GM21390 (cell line): ENCODE data around the gene SBF1.
"Not testable (repeated sequence)": the region's sequence is repeated elsewhere in the genome, so short reads cannot be mapped to it uniquely, and the experiment has no call there.

Experiments used
- ATAC-seq: cut with Tn5 transposase; IDR thresholded peaks from one replicate; pipeline ENCODE4 v1.9.1; 2021; ENCODE audit not compliant: unreplicated experiment

SBF1 gene

DNA sequence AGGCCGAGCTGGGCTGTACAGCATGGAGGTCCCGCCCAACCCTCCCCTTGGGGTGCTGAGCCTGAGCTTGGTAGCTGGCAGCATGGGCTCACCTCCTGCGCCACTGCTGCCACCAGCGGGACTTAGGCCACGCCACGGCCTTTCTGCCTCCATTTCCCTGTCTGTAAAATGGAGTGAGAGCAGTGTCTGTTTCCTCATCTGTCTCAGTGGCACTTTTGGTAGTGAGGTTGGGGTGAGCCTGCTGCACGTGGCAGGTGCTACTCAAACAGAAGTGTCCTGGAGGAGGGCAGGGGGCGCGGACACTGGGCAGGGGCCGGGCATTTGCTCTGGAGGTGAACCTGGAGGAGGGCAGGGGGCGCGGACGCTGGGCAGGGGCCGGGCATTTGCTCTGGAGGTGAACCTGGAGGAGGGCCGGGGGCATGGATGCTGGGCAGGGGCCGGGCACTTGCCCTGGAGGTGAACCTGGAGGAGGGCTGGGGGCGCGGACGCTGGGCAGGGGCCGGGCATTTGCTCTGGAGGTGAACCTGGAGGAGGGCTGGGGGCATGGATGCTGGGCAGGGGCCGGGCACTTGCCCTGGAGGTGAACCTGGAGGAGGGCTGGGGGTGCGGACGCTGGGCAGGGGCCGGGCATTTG is 41.8 kb downstream of the SBF1 start:
- ATAC-seq: not testable (repeated sequence)

DNA sequence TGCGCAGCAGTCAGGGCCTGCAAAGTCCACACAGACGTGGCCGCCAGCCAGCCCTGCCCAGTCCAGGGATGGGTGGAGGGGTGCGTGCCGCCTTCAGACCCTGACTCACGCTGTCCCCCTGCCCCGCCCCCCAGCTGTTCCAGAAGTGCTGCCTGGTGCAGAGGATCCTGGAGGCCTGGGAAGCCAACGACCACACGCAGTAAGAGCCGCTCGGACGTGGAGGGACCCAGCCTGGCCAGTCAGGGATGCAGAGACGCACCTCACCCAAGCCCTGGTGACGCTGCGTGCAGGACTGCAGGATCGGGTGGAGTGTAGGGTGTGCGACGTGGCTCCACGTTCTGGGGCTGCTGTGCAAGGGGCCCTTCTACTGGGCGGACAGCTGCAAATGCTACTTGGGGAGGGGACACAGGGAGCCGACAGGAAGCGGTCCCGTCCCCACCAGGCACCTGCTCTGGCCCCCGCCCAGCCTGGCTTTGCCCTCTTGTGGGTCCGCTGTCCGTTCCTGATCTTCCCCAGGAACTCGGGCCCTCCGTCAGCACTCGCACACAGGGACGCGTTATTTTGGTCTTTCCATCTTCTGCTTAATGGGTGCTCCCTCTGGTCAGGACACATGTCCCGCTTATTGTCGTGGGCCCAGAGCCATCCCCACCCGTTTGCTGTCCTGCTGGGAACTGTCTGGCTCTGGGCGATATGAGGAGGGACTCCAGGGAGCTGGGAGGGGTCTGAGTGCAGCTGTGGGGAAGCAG is 42.5 kb downstream of the SBF1 start:
- ATAC-seq: no peak

DNA sequence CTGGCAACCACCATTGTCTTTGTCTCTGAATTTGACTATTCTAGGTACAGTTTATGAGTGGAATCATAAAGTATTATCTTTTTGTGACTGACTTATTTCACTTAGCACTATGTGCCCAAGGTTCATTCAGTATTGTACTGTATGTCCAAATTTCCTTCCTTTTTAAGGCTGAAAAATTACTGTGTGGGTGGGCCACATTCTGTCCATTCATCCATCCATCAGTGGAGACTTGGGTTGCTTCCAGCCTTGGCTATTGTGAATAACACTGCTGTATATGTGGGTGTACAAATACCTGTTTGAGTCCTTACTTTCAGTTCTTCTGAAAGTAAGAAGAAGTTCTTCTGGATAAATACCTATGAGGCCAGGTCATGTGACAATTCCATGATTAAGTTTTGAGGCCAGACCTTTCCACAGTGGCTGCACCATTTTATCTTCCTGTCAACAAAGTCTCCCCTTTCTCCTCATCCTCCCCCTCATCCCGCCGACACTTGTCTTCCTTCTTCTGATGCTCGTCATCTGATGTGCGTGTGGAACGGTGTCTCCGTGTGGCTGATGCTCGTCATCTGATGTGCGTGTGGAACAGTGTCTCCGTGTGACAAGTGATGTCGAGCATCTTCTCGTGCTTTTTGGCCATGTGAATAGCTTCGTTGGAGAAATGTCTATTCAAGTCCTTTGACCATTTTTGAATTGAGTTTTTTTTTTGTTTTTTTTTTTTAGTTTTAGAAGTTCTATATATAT is 49.5 kb downstream of the SBF1 start:
- no peak for ATAC-seq

DNA sequence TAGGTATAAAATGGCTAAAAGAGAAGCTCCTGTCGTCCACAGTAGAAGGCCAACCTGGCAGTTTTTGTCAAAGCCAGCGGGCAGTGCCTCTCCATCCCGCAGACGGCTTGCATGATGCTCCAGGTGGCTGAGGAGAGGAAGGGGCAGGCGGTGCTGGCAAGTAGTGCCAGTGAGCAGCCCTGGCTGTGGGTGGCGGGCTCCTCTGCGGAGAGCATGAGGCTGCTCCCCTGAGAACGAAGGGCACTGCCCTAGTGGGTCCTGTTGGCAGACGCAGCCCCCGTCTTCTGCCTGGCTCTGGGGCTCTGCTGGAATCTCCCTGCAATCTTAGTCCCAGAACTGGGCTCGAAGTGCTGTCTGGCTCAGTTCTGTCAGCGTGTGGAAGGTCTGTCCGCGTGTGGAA is 50.9 kb downstream of the SBF1 start:
- no peak for ATAC-seq

DNA sequence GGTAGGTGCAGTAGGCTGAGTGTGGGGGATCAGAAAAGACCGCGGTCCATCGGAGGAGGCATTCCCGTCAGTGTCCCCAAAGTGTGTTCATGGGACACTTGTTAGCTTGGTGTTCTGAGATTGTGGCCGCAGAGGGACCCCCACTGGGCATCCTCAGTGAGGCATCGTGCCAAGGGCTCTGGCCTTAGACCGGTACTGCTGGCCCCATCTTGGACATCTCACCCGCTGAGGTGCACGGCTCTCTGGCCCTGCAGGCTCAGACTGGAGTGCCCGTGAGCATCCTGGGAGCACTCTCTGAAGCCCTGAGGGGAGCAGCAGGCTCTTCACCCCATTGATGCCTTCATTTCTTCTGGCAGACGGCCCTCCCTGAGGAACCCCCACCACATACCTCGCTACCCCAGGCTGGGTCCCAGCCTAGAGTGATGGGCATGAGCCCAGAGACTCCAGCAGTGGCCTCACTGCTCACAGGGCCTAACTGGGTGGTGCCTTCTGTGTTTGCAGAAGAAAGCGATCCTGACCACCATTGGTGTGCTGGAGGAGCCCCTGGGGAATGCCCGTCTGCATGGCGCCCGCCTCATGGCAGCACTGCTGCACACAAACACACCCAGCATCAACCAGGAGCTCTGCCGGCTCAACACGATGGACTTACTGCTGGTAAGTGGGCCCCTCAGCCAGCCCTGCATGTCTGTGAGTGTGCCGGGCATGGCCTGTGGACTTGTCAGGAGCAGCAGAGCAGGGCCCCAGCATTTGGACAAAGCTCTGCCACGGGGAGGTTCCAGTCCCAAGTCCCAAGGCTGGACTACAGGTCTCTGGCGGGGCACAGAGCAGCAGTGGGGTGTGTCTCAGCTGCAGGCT is 51.6 kb downstream of the SBF1 start:
- ATAC-seq: no peak

DNA sequence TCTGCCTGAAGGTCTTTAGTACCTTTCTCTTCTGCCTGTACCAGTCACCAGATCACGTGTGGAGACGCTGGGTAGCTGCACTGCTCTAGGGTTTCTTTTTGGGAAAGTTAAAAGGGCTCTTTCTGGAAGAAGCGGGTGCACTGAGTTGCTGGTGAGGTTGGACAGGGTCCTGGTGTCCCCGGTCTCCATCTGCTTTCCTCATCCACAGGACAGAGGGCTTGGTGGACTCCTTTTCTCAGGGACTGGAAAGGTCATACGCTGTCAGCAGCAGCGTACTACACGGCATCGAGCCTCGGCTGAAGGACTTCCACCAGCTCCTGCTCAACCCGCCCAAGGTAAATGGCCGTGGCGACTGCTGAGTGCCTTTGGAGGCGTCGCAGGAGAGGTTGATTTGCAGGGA is 52.8 kb downstream of the SBF1 start:
- no peak for ATAC-seq

DNA sequence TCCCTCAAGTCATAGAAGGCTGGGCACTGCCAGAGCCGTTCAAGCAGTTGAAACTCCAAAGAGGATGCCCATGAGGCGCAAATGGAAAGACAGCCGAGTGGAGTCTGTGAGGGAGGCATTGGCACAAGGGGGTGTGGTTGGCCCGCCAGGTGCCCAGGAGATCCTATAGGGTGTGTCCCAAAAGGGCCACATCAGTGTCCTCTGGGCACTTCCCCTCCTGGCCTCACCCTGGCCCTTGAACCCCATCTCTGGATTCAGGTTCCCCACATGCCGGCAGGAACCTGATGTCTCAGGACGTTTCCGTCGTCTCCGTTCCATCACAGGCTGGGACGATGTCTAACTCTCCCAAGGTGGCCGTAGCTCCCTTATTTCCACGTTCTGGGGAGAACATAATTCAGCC is 54.3 kb downstream of the SBF1 start:
- ATAC-seq: no peak

DNA sequence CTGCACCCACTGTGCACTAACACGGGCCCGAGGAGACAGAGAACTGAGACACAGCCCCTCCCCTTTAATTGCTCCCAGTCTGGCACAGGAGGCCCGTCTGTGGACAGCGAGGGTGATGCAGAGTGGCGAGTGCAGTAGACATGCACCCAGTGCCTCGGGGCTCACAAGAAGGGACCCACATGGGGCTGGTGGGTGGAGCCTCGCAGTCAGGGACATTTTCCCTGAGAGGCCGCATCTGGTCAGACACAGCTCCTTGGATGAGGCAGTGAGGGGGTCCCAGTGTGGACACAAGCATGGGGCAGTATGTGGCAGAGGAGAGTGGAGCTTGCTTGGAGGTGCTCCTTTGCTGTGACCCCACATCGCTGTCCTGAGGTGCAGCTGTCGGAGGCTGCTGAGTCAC is 54.8 kb downstream of the SBF1 start:
- no peak for ATAC-seq

DNA sequence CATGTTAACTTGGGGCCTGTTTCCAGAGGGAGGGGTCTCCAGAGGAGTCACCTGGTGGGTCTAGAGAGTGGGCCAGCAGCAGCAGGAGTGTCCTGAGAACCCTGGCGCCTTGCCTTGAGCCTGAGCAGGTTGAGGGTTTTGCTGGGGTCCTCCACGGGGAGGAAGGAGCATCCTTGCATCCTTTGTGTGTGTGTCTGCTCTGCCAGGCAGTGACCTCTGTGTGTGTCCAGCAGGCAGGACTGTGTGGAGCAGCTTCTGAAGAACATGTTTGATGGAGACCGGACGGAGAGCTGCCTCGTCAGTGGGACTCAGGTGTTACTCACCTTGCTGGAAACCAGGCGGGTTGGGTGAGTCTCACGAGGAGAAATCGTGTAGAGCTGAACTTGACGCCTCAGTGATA is 55.7 kb downstream of the SBF1 start:
- no peak for ATAC-seq

DNA sequence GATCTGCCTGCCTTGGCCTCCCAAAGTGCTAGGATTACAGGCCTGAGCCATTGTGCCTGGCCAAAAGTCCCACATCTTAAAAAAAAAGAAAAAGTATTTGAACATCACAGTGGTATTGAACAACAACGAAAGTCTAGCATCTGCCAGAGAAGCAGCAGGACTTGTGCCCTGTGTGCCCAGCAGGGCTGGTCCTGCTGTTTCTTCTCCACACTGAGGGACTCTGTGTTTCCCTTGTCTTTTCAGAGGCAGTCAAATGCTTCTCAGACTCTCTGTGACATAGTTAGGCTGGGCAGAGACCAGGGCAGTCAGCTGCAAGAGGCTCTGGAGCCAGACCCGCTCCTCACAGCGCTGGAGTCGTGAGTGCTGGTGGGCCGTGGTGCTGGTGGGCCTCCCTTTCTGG is 56.2 kb downstream of the SBF1 start:
- no peak for ATAC-seq

DNA sequence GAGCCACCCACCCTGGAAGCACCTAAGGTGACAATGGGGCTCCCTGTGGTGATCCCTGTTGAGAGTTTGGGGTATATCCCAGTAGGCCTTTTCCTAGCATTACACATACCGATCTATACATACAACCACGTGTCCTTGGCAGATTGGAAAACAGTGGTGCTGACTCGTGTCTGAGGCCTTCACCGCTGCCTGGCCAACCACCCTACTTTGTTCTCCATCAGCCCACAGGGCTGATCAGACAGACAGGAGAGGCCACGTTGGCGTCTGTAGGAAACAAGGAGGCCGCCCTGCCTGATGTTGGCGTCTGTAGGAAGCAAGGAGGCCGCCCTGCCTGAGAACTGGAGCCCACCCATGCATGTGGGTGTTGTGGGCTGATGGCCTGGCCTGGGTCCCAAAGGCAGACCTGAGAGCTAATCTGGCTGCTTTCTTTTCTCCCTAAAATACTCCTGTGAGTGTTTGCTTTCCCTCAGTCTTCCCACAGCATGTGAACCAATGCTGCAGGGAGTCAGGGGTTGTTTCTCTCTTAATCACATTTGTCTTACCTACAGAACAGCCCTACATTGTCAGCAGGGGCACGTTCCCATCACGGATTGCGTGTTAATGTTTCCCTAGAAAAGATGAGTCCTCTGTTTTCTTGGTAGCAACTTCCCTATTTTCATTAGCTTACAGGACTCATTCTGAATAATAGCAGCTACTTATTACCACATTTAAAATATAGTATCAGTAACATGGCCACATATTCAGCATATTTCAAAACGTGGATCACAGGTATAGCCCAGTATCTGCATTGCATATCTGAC is 57.2 kb downstream of the SBF1 start:
- no peak for ATAC-seq

DNA sequence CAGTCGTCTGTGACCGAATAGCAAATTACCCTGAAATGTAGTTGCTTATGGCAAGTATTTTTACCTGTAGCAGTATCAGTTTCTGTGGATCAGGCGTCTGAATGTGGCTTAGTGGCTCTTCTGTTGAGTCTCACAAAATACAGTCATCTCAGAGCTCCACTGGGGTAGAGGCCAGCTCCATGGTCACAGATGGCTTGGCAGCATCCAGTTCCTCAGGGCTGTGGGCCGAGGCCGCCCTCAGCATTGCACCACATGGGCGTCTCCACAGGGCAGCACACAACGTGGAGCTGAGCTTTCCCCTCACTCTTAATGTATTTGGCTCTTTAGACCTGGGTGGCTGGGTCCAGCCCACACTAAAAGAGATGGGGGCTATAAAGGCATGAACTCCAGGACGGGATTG is 57.8 kb downstream of the SBF1 start:
- ATAC-seq: no peak

DNA sequence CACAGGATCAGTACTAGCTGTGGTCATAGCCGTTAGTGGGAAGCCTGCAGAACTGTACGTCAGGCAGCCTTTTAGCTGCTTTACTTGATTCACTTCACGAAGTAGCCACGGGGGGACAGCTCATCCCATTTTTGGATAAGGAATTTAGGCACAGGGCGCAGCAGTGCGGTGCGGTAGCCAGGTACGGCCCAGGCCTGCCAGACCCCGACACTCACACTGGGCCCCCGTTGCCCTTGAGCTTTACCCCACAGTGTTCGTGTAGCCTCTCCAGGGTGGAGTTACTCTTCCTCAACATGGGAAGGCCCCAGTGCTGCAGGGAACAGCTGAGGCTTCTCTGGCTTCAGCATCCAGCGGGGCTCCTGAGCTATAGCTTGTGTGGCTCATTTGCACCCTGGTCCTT is 59.4 kb downstream of the SBF1 start:
- no peak for ATAC-seq

DNA sequence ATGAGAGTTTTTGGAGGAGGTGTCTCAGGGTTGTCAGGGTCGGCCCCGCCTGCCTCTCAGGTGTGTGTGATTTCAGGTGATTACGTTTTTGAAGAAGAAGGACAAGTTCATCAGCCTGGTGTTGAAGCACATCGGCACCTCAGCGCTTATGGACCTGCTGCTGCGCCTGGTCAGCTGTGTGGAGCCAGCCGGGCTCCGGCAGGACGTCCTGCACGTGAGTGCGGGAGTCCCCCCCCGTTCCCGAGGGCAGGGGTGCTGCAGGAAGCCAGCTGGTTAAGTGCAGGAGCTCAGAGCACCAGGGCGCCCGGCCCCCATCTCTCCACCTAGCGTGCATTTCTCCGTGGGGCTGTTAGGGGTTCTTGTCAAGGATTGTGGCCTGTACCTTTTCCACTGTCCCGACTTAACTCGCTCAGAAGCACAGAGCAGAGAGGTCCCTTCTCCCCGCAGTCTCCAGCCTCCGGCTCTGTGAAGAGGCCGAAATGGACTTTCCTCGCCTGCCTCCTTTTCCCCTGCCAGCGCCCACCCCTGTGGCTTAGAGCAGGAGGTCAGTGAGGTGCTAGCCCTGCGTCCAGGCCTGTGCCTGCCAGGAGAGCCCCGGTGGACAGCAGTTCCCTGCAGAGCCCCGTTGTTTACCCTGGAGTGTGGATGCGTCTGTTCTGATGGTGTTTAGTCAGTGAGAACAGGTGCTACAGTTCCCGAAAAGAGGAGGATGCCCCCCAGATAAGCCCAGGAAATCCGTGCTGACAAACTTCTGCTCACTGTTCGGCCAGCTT is 60.2 kb downstream of the SBF1 start:
- ATAC-seq: no peak

DNA sequence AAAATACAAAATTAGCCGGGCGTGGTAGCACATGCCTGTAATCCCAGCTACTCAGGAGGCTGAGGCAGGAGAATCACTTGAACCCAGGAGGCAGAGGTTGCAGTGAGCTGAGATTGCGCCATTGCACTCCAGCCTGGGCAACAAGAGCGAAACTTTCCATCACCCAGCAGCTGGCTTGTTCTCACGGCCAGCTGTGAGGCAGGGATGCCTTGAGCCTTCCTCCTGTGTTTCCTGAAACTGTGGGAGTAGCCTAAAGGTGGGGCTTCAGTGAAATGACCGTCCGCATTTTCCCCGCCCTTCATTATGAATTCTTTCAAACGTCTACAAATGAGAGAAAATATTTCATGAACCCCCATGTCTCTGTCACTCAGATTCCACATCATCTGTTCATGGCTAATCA is 65.9 kb downstream of the SBF1 start:
- not testable (repeated sequence) for ATAC-seq

DNA sequence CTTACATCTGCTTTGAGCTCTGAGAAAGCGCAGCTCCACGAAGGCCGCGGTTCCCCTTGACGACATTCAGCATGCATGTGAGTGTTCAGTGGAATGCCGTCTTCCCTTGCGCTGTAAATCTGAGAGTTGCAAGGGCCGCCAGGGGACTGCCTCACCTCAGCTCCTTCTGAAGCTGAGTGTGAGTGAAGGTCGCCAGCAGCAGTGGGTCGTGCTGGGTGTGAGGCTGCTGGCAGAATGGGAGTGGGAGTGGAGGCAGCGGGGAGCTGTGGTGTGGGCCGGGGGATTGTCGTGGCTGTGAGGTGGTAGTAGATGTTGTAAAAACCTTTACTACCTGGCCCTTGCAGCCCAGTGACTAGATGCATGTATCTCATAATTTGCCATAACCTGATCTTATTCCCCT is 66.5 kb downstream of the SBF1 start:
- no peak for ATAC-seq

DNA sequence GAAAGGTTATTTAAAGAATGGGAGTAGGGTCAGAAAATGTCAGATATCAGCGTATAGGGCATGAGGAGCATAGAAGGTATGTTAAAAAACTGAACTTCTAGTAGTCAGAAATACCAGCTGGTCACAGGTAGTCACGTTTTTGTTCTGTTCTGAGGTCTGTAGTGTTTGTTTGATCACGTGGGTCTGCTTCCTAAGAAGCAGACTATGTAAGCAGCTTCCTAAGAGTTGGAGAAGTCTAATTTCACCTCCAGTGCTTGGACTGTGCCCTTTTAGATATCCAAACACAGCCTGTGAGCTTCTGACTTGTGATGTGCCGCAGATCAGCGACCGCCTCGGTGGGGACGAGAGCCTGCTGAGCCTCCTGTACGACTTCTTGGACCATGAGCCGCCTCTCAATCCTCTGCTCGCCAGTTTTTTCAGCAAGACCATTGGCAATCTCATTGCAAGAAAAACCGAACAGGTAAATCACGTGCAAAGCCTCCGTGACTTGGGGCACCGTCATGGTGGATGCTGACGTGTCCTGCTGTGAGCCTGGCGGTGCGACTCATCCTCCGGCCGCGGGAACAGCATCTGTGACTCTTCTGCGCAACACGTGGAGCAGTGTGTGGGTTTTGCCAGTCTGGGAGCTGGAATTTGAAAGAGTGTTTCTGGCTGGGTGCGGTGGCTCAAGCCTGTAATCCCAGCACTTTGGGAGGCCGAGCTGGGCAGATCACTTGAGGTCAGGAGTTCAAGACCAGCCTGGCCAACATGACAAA is 68.2 kb downstream of the SBF1 start:
- ATAC-seq: no peak

DNA sequence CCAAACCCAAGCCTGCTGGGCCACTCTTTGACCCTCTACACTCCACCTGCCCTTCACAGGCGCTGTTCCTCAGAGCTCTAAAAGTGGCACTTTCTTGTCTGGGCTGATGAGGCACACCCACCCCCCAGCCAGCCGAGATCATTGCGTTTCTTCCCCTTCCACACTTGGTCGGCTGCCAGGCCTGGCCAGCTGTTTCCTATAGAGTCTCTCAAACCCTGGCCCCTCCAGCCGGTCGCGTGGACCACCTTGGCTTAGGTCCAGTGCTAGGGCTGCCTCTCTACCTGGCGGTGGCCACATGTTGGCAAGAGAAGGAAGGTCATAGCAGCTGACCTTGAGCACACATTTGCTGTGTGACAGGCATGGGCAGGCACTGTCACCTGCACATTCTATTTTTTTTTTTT is 71.1 kb downstream of the SBF1 start:
- no peak for ATAC-seq

DNA sequence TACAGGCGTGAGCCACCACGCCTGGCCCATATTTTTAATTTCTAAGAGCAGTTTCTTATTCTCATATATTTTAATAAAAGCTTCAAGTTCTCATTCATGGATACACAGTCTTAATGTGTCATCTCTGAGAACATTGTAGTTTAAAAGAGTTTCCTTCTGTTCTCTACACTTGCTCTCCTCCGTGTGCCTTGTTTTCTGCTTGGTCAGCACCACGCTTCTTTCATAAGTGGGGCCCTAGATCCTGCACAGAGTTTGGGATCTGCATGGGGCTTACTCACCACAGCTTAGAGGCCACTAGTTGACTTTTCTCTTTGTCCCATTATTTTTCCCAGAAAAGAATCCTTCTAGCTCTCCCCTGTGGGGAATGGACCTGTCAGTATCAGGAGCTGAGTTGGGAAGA is 72.9 kb downstream of the SBF1 start:
- ATAC-seq: no peak
